GM12878 (cell line): Measurements from ENCODE around the gene DHX57. TPM values are rescaled to one million over a fixed set of nuclear protein-coding genes. Genes with fewer than 3 reads are reported as not detected.
A peak's percentile ranks its signal among the peaks of the same experiment; 100 is the strongest.

Experiments used
- ATAC-seq: fragments of 200-7000 bp; cut with Tn5 transposase; 3 replicates; pipeline ENCODE4 v1.9.1; 2020; ENCODE audit warnings: mild to moderate bottlenecking, moderate library complexity
- Bru-seq: library from RNA; stranded (reverse); fragments of 400-500 nt; gene quantifications from one replicate; lab custom pipeline; 2021; lab: Mats Ljungman, UMichigan
- BruChase-seq, 2 experiments: library from RNA; stranded (reverse); fragments of 400-500 nt; gene quantifications; one replicate each; lab custom pipeline; 2021; lab: Mats Ljungman, UMichigan
- BruUV-seq: library from RNA; stranded (reverse); fragments of 400-500 nt; replicated peaks from 2 replicates; lab custom pipeline; 2021; lab: Mats Ljungman, UMichigan
- CTCF ChIA-PET: fragments of 300-600 bp; sonication (Branson Sonifier 250); formaldehyde crosslinking; extraction: SDS; loops from one replicate; lab custom pipeline; 2021; ENCODE audit warnings: inconsistent platforms; lab: Yijun Ruan, JAX
- POLR2A ChIA-PET: fragments of 350-600 bp; formaldehyde crosslinking; extraction: SDS; loops from one replicate; lab custom pipeline; 2021; ENCODE audit warnings: inconsistent platforms; lab: Charles Lee
- RAD21 ChIA-PET: fragments of 300-600 bp; sonication (Branson Sonifier 250); formaldehyde crosslinking; loops from one replicate; lab custom pipeline; 2023; ENCODE audit warnings: antibody characterized with exemption; ENCODE audit not compliant: unreplicated experiment; lab: Charles Lee
- SMC1A ChIA-PET: fragments of 300-600 bp; sonication (Branson Sonifier 250); formaldehyde crosslinking; loops from one replicate; lab custom pipeline; 2023; ENCODE audit not compliant: unreplicated experiment, uncharacterized antibody; lab: Charles Lee
- DNase-seq: peaks from one replicate; pipeline ENCODE4 v3.0.0-alpha.2; 2011; ENCODE audit warnings: low read depth, low spot score
- FAIRE-seq: peaks from 3 replicates; lab custom pipeline; 2011; peaks lifted over from hg19 to GRCh38; lab: Jason Lieb, UNC
- H2AFZ ChIP-seq: 2 replicates; pipeline ENCODE4 v1.6.0; 2011; ENCODE audit warnings: low read depth, low read length, control low read depth; ENCODE audit not compliant: control insufficient read depth
- H3K27ac ChIP-seq: 2 replicates; pipeline ENCODE4 v1.5.1; 2011; ENCODE audit warnings: control low read depth; ENCODE audit not compliant: control insufficient read depth, insufficient read depth
- H3K27me3 ChIP-seq, 2 experiments: replicated peaks in 1 of 2; 2 replicates each; pipeline versions ENCODE4 v1.6.0 to v1.6.1; 2011; ENCODE audit warnings: low read length in 1 of 2; ENCODE audit not compliant: control insufficient read depth in 2 of 2, insufficient read depth in 2 of 2
- H3K36me3 ChIP-seq, 2 experiments: 2 replicates each; pipeline ENCODE4 v1.5.1; 2011; ENCODE audit warnings: low read length in 1 of 2; ENCODE audit not compliant: control insufficient read depth in 2 of 2, insufficient read depth in 2 of 2
- H3K4me1 ChIP-seq: 2 replicates; pipeline ENCODE4 v1.6.1; 2011; ENCODE audit warnings: mild to moderate bottlenecking, low read length, moderate library complexity, mixed read lengths; ENCODE audit not compliant: control insufficient read depth, insufficient read depth
- H3K4me2 ChIP-seq: 2 replicates; pipeline ENCODE4 v1.6.0; 2011; ENCODE audit warnings: control low read depth; ENCODE audit not compliant: control insufficient read depth, insufficient read depth
- H3K4me3 ChIP-seq: fragments of 200-600 bp; sonication (generic); 2 replicates; pipeline ENCODE4 v1.5.1; 2016
- H3K79me2 ChIP-seq: 2 replicates; pipeline ENCODE4 v1.6.0; 2011; ENCODE audit warnings: low read length; ENCODE audit not compliant: control insufficient read depth, insufficient read depth
- H3K9ac ChIP-seq: 2 replicates; pipeline ENCODE4 v1.8.0; 2011; ENCODE audit warnings: low read length, control low read depth, mixed read lengths; ENCODE audit not compliant: control insufficient read depth, insufficient read depth
- H3K9me3 ChIP-seq: replicated peaks from 3 replicates; pipeline ENCODE4 v1.5.1; 2011; ENCODE audit warnings: mild to moderate bottlenecking, low read length; ENCODE audit not compliant: control insufficient read depth, insufficient read depth
- H4K20me1 ChIP-seq: 2 replicates; pipeline ENCODE4 v1.6.0; 2011; ENCODE audit not compliant: control insufficient read depth, insufficient read depth
- CHD2 ChIP-seq: IDR thresholded peaks from 2 replicates; pipeline ENCODE4 v1.6.1; 2011; ENCODE audit warnings: low read depth, low read length, improper control_type of control experiment, borderline replicate concordance
- JUND ChIP-seq: IDR thresholded peaks from 2 replicates; pipeline ENCODE4 v1.6.1; 2012; ENCODE audit warnings: low read depth, mild to moderate bottlenecking, low read length, improper control_type of control experiment, moderate library complexity
- MYB ChIP-seq: fragments of 150-350 bp; IDR thresholded peaks from 2 replicates; pipeline ENCODE4 v1.6.1; 2014; ENCODE audit warnings: mild to moderate bottlenecking, low read depth, low read length, borderline replicate concordance
- MYC ChIP-seq: IDR thresholded peaks from 2 replicates; pipeline ENCODE4 v1.6.1; 2011; ENCODE audit warnings: mild to moderate bottlenecking, low read length, moderate library complexity, inconsistent platforms; ENCODE audit not compliant: insufficient read depth, insufficient replicate concordance, insufficient read length, severe bottlenecking
- POLR2AphosphoS5 ChIP-seq: IDR thresholded peaks from 2 replicates; pipeline ENCODE4 v1.6.1; 2011; ENCODE audit warnings: mild to moderate bottlenecking, low read length, inconsistent platforms
- WGBS: methylation state at CpG from one replicate; pipeline ENCODE4 v1.1.6; 2016; ENCODE audit warnings: low lambda C conversion rate; ENCODE audit not compliant: insufficient replicate concordance, insufficient coverage; ENCODE audit errors: missing lambda C conversion rate; 5-methylcytosine and 5-hydroxymethylcytosine counted together
- in situ Hi-C: fragments of 300-500 bp; cut with MboI; formaldehyde crosslinking; loops from 9 replicates; pipeline ENCODE4 v1.14.3; 2018; ENCODE audit warnings: mixed read lengths
- intact Hi-C: fragments of 100-400 bp; cut with micrococcal nuclease; formaldehyde crosslinking; loops from one replicate; pipeline ENCODE4 v1.14.2; 2022; ENCODE audit not compliant: unreplicated experiment
- long read RNA-seq, 2 experiments: library from polyadenylated mRNA; unstranded; transcript quantifications; one replicate each; pipeline ENCODE4 v2.0.0, GENCODE V29; 2019 to 2020
- polyA minus RNA-seq, 3 experiments: library from RNA; depleted of rRNA, polyadenylated mRNA; stranded (reverse); fragments of >200 nt; gene quantifications; 2 replicates each; pipeline ENCODE4 v1.2.3, GENCODE V29; 2011
- polyA plus RNA-seq, 11 experiments: library from polyadenylated mRNA; depleted of rRNA in 4 of 11; unstranded in 6 of 11; stranded (reverse) in 5 of 11; fragments of >200 nt; fragmentation: Nextera tagmentation in 4 of 11; fragmentation: Illumina TruSeq in 1 of 11; extraction: Ambion mirVana in 4 of 11; extraction: Trizol in 1 of 11; gene quantifications; 1 replicate in 1 of 11; 2 replicates in 10 of 11; pipeline versions ENCODE4 v1.2.1 to v1.2.3, GENCODE V29; 2011 to 2016; ENCODE audit warnings: inconsistent platforms in 2 of 11, missing spikeins in 2 of 11, low read depth in 1 of 11
- total RNA-seq, 4 experiments: library from RNA; depleted of rRNA in 3 of 4; stranded (reverse); fragments of >200 nt in 3 of 4; fragmentation: Illumina TruSeq in 1 of 4; extraction: Trizol in 1 of 4; gene quantifications; 2 replicates each; pipeline versions ENCODE4 v1.2.1 to v1.2.3, GENCODE V29; 2013 to 2021
- TF ChIP-seq, protein P1 (sequence below): fragments of 450-650 bp; IDR thresholded peaks from 2 replicates; pipeline ENCODE4 v1.6.1; 2017; ENCODE audit warnings: mild to moderate bottlenecking
- TF ChIP-seq, protein P2 (sequence below): IDR thresholded peaks from 2 replicates; pipeline ENCODE4 v1.6.1; 2012; ENCODE audit warnings: low read depth, low read length, improper control_type of control experiment

DHX57 gene, protein sequence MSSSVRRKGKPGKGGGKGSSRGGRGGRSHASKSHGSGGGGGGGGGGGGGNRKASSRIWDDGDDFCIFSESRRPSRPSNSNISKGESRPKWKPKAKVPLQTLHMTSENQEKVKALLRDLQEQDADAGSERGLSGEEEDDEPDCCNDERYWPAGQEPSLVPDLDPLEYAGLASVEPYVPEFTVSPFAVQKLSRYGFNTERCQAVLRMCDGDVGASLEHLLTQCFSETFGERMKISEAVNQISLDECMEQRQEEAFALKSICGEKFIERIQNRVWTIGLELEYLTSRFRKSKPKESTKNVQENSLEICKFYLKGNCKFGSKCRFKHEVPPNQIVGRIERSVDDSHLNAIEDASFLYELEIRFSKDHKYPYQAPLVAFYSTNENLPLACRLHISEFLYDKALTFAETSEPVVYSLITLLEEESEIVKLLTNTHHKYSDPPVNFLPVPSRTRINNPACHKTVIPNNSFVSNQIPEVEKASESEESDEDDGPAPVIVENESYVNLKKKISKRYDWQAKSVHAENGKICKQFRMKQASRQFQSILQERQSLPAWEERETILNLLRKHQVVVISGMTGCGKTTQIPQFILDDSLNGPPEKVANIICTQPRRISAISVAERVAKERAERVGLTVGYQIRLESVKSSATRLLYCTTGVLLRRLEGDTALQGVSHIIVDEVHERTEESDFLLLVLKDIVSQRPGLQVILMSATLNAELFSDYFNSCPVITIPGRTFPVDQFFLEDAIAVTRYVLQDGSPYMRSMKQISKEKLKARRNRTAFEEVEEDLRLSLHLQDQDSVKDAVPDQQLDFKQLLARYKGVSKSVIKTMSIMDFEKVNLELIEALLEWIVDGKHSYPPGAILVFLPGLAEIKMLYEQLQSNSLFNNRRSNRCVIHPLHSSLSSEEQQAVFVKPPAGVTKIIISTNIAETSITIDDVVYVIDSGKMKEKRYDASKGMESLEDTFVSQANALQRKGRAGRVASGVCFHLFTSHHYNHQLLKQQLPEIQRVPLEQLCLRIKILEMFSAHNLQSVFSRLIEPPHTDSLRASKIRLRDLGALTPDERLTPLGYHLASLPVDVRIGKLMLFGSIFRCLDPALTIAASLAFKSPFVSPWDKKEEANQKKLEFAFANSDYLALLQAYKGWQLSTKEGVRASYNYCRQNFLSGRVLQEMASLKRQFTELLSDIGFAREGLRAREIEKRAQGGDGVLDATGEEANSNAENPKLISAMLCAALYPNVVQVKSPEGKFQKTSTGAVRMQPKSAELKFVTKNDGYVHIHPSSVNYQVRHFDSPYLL (N-terminal part only)
- total RNA-seq (2013; cell fraction: nucleolus; rRNA removed): 33.8 and 35.2 TPM in 2 replicates
- 12.5 and 13.2 TPM in 2 replicates for total RNA-seq (2014; rRNA removed)
- 17.9 and 18.0 TPM in 2 replicates for total RNA-seq (2014; rRNA removed; fragmentation: Illumina TruSeq; extraction: Trizol)
- total RNA-seq (2021): 13.7 and 15.8 TPM in 2 replicates
- 7.1 TPM for polyA plus RNA-seq (2011; ENCODE audit: low read depth)
- 16.2 and 17.5 TPM in 2 replicates for polyA plus RNA-seq (2011; rRNA removed)
- 7.9 and 8.5 TPM in 2 replicates for polyA plus RNA-seq (2011; cell fraction: cytosol; rRNA removed)
- 11.0 and 12.5 TPM in 2 replicates for polyA plus RNA-seq (2011; cell fraction: nucleus; rRNA removed)
- polyA plus RNA-seq (2012): 7.7 and 12.7 TPM in 2 replicates
- polyA plus RNA-seq (2014; fragmentation: Illumina TruSeq; extraction: Trizol): 15.8 and 20.9 TPM in 2 replicates
- 1 to 10 TPM; 6.5 to 7.1 TPM for polyA plus RNA-seq (2014; fragmentation: Nextera tagmentation; extraction: Ambion mirVana)
- 9.3 and 10.4 TPM in 2 replicates for polyA plus RNA-seq (2014; rRNA removed)
- polyA plus RNA-seq (2016; fragmentation: Nextera tagmentation; extraction: Ambion mirVana): 10 to 100 TPM; 16.5 to 18.0 TPM
- polyA minus RNA-seq (2011; rRNA and poly(A)+ RNA removed): 22.1 and 25.5 TPM in 2 replicates
- 7.9 and 13.1 TPM in 2 replicates for polyA minus RNA-seq (2011; cell fraction: cytosol; rRNA and poly(A)+ RNA removed)
- 6.4 and 10.9 TPM in 2 replicates for polyA minus RNA-seq (2011; cell fraction: nucleus; rRNA and poly(A)+ RNA removed)
- percentile 60 among the genes with signal in this experiment for Bru-seq, nascent RNA
- percentile 60 among the genes with signal in this experiment for BruChase-seq, experiment 1, labeled RNA remaining after a 6-hour chase
- percentile 61 among the genes with signal in this experiment for BruChase-seq, experiment 2, labeled RNA remaining after a 2-hour chase
- long read RNA-seq, experiment 1, partial matches to known transcripts: 1 of 1 reads
- long read RNA-seq, experiment 1, other reads (novel, unspliced or antisense): 0 of 1 reads
- long read RNA-seq, experiment 2, partial matches to known transcripts: 9 of 13 reads
- long read RNA-seq, experiment 2, other reads (novel, unspliced or antisense): 4 of 13 reads

DNA sequence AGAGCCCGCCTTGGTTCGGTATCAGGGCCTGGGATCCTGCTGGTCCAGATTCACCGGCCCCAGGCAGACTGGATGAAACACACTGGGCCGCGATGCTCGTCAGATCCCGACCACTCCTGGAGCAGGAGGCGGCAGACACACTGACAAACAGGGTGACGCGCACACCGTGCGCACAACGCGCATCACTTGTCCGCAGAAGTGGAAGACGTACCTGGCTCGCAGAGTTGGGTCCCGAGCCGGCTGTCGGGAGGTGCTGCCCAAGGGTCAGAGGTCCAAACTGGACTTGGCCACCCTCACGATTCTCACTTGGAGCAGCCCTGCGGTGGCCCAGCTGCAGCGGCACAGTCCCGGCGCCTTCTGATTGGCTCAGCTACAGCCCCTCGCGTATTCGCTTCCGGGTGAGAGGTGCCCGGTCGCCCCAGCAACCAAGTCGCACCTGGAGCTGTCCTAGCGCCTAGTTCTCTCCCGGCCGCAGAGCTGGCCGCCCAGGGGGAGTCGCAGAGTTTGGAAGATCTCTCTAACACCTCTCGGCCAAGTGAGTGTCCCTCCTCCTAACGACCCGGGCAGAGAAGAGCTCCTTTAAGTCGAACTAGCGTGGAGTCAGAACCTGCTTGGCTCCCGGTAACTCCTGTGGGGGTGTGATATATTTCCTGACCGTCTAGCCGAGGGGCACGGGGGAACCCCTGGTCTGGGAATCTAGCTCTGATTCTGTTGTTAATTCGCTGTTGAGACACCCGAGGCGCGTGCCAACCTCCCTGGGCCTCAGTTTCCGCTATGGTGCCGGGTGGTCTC lies at the start of gene DHX57, which contains the start of gene MORN2:
Gene DHX57 (minus strand): TSS at position 359 of the 792 bp plus-strand sequence. CDS start 7,529 bp downstream, outside the sequence.
Gene MORN2 (plus strand): TSS at position 401 of the 792 bp plus-strand sequence.
- FAIRE-seq: peak; percentile 97
- in situ Hi-C loops: no loop called here
- H3K27ac ChIP-seq: peak within 1 kb of the TSS; percentile 7; the same call in 1 of the 2 replicates
- TF ChIP-seq MYB (no peak), MYC (no peak), CHD2 (peak; percentile 68; the same call in 1 of the 2 replicates), POLR2AphosphoS5 (0 out of 2 replicates have a peak, but pooled peaks have one; percentile 40), JUND (peak; percentile 87; the same call in 1 of the 2 replicates)
- TF ChIP-seq, protein P1, sequence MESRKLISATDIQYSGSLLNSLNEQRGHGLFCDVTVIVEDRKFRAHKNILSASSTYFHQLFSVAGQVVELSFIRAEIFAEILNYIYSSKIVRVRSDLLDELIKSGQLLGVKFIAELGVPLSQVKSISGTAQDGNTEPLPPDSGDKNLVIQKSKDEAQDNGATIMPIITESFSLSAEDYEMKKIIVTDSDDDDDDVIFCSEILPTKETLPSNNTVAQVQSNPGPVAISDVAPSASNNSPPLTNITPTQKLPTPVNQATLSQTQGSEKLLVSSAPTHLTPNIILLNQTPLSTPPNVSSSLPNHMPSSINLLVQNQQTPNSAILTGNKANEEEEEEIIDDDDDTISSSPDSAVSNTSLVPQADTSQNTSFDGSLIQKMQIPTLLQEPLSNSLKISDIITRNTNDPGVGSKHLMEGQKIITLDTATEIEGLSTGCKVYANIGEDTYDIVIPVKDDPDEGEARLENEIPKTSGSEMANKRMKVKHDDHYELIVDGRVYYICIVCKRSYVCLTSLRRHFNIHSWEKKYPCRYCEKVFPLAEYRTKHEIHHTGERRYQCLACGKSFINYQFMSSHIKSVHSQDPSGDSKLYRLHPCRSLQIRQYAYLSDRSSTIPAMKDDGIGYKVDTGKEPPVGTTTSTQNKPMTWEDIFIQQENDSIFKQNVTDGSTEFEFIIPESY: no peak
- TF ChIP-seq, protein P2, sequence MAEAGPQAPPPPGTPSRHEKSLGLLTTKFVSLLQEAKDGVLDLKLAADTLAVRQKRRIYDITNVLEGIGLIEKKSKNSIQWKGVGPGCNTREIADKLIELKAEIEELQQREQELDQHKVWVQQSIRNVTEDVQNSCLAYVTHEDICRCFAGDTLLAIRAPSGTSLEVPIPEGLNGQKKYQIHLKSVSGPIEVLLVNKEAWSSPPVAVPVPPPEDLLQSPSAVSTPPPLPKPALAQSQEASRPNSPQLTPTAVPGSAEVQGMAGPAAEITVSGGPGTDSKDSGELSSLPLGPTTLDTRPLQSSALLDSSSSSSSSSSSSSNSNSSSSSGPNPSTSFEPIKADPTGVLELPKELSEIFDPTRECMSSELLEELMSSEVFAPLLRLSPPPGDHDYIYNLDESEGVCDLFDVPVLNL: no peak

More for the DNA sequence above, at the start of gene DHX57, which contains the start of gene MORN2:
- Histone ChIP-seq H3K9me3 (no peaks in the 10 kb centered on the region; the same call in 2 of the 3 replicates), H3K27me3 (no peaks in the 10 kb centered on the region), H3K4me3 (peak within 1 kb of the TSS; percentile 93), H4K20me1 (no peaks in the 10 kb centered on the region), H3K9ac (peak within 1 kb of the TSS; percentile 73), H3K4me1 (no peaks in the 10 kb centered on the region), H3K4me2 (peak within 1 kb of the TSS; percentile 89), H3K79me2 (peaks cover 7% of the 10 kb centered on the region), H2AFZ (peak within 1 kb of the TSS; percentile 95), H3K36me3 (no peaks in the 10 kb centered on the region)
- SMC1A ChIA-PET: interaction anchor here (0.6 to 2.2 kb wide), 2 partner anchors 25 to 294 kb away, joined by 3 to 7 read pairs; no protein-coding TSS in a partner anchor
- peak; percentile 28 for DNase-seq
- 7% methylated on average over 51 of the region's 52 CpGs for WGBS
- CTCF ChIA-PET: no interaction called here
- POLR2A ChIA-PET: interaction anchor here (1.2 to 1.4 kb wide), 3 partner anchors 11 to 244 kb away, joined by 3 to 4 read pairs (median 3); no protein-coding TSS in a partner anchor
- intact Hi-C loops: no loop called here
- RAD21 ChIA-PET: no interaction called here
- ATAC-seq: peak; percentile 100
- no TSS peak for BruUV-seq
